Fibroblast of skin of right biceps (primary cell): ENCODE measurements around the gene DOCK1.

Experiments used
- DNase-seq: peaks from one replicate; pipeline ENCODE4 v3.0.0-alpha.2; 2013

The DOCK1 gene

GRCh38 chr10:126955934-126956711, 50.9 kb downstream of the DOCK1 start:
- no peak for DNase-seq

GRCh38 chr10:126956712-126957108, 51.5 kb downstream of the DOCK1 start:
- no peak for DNase-seq

- DNase-seq = no peak
Measured at GRCh38 chr10:126957111-126957510, 51.9 kb downstream of the DOCK1 start.

- DNase-seq = no peak
Measured at GRCh38 chr10:126959431-126959830, 54.2 kb downstream of the DOCK1 start.

GRCh38 chr10:126959906-126960685, 54.9 kb downstream of the DOCK1 start:
- no peak for DNase-seq

GRCh38 chr10:126963354-126963753, 58.1 kb downstream of the DOCK1 start:
- no peak for DNase-seq

- DNase-seq = no peak
Measured at GRCh38 chr10:126964190-126964589, 59.0 kb downstream of the DOCK1 start.

GRCh38 chr10:126966938-126967337, 61.7 kb downstream of the DOCK1 start:
- no peak for DNase-seq

- no peak for DNase-seq
Measured at GRCh38 chr10:126969310-126969709, 64.1 kb downstream of the DOCK1 start.

- peak; percentile 88 for DNase-seq
Measured at GRCh38 chr10:126972635-126973414, 67.6 kb downstream of the DOCK1 start.

GRCh38 chr10:126975221-126975620, 70.0 kb downstream of the DOCK1 start:
- no peak for DNase-seq

GRCh38 chr10:126977216-126977615, 72.0 kb downstream of the DOCK1 start:
- DNase-seq = no peak

GRCh38 chr10:126979311-126979710, 74.1 kb downstream of the DOCK1 start:
- DNase-seq = peak; percentile 9

- DNase-seq = no peak
Measured at GRCh38 chr10:126993208-126993607, 88.0 kb downstream of the DOCK1 start.

- no peak for DNase-seq
Measured at GRCh38 chr10:126997801-126998590, 92.8 kb downstream of the DOCK1 start.

- no peak for DNase-seq
Measured at GRCh38 chr10:127000598-127000997, 95.4 kb downstream of the DOCK1 start.

- DNase-seq = no peak
Measured at GRCh38 chr10:127003032-127003685, 97.9 kb downstream of the DOCK1 start.

GRCh38 chr10:127006453-127006852, 101.2 kb downstream of the DOCK1 start:
- DNase-seq = no peak

- no peak for DNase-seq
Measured at GRCh38 chr10:127009366-127009765, 104.1 kb downstream of the DOCK1 start.

- DNase-seq = no peak
Measured at GRCh38 chr10:127011174-127011573, 105.9 kb downstream of the DOCK1 start.

- DNase-seq = no peak
Measured at GRCh38 chr10:127012071-127012768, 107.0 kb downstream of the DOCK1 start.
